Spleen (tissue), 7 donors: ENCODE results near the gene OR51B4.

Experiments
- POLR2A ChIP-seq, 3 donors: fragments of 450-650 bp; IDR thresholded peaks; one replicate each; pipeline ENCODE4 v1.5.1; 2017; ENCODE audit warnings: antibody characterized with exemption in 3 of 3, mild to moderate bottlenecking in 1 of 3
- POLR2AphosphoS5 ChIP-seq, 3 donors: sonication (generic); formaldehyde crosslinking; IDR thresholded peaks; one replicate each; pipeline ENCODE4 v1.5.1; 2017; ENCODE audit warnings: antibody characterized with exemption in 3 of 3
- TF ChIP-seq, protein P1 (sequence below), 11 experiments: fragments of 200-600 bp in 7 of 11; fragments of 450-650 bp in 4 of 11; sonication (generic) in 4 of 11; IDR thresholded peaks in 8 of 11; conservative IDR thresholded peaks in 3 of 11; 1 replicate in 7 of 11; 2 replicates in 4 of 11; pipeline versions ENCODE4 v1.4.0 to v1.8.0; 2016 to 2021; ENCODE audit warnings: antibody characterized with exemption in 11 of 11, inconsistent platforms in 4 of 11, mild to moderate bottlenecking in 1 of 11
- donor health status: DM: no; HTN: no; CAD: no; lungs with moderate emphysema.
- donor health status: DM: no; HTN: no; CAD: no.
- donor health status: DM: no; HTN: no; CAD: no.

DNA sequence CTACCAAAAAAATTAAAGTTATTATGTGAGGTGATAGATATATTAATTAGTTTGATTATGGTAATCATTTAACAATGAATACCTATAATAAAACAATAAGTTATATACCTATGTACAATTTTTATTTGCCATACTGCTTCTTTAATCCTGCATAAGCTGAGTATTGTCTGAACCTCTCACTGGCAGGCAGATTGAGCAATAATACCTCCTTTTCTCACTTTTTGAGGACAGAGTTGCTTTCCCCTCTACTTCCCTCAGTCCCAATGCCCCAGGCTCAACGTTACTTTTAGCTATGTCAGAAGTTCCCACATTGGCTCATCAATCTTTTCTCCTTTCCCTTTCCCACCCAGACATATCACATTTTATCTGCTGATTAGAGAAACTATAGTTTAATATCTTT is 47.8 kb upstream of the OR51B4 start:
- no peak for TF ChIP-seq POLR2A (IDR thresholded peaks at IDR 0.05)
- TF ChIP-seq, protein P1, sequence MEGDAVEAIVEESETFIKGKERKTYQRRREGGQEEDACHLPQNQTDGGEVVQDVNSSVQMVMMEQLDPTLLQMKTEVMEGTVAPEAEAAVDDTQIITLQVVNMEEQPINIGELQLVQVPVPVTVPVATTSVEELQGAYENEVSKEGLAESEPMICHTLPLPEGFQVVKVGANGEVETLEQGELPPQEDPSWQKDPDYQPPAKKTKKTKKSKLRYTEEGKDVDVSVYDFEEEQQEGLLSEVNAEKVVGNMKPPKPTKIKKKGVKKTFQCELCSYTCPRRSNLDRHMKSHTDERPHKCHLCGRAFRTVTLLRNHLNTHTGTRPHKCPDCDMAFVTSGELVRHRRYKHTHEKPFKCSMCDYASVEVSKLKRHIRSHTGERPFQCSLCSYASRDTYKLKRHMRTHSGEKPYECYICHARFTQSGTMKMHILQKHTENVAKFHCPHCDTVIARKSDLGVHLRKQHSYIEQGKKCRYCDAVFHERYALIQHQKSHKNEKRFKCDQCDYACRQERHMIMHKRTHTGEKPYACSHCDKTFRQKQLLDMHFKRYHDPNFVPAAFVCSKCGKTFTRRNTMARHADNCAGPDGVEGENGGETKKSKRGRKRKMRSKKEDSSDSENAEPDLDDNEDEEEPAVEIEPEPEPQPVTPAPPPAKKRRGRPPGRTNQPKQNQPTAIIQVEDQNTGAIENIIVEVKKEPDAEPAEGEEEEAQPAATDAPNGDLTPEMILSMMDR (IDR thresholded peaks at IDR 0.05 in 8 of 11, conservative IDR thresholded peaks at IDR 0.05 in 3 of 11): no peak
- TF ChIP-seq POLR2AphosphoS5 (IDR thresholded peaks at IDR 0.05): no peak
